Neuronal stem cell (in vitro differentiated cells): ENCODE data around the gene OR6K6.

Experiments
- DNase-seq: peaks from one replicate; pipeline ENCODE4 v3.0.0-alpha.2; 2013; ENCODE audit warnings: low spot score
- H2AFZ ChIP-seq: one replicate; pipeline ENCODE4 v1.6.1; 2013; ENCODE audit warnings: mild to moderate bottlenecking, low read length, inconsistent platforms
- H2AK5ac ChIP-seq: 2 replicates; pipeline ENCODE4 v1.6.1; 2013; ENCODE audit warnings: low read depth, mild to moderate bottlenecking, inconsistent platforms, low read length, moderate library complexity, mixed read lengths
- H2BK120ac ChIP-seq: 2 replicates; pipeline ENCODE4 v1.6.1; 2013; ENCODE audit warnings: low read depth, mild to moderate bottlenecking, inconsistent platforms, low read length, moderate library complexity, mixed read lengths
- H2BK12ac ChIP-seq: one replicate; pipeline ENCODE4 v1.6.1; 2013; ENCODE audit warnings: low read length, inconsistent platforms
- H2BK15ac ChIP-seq: 2 replicates; pipeline ENCODE4 v1.6.1; 2013; ENCODE audit warnings: mild to moderate bottlenecking, low read length, inconsistent platforms, mixed read lengths
- H2BK5ac ChIP-seq: one replicate; pipeline ENCODE4 v1.6.1; 2013; ENCODE audit warnings: inconsistent platforms, mild to moderate bottlenecking, low read length, moderate library complexity
- H3K14ac ChIP-seq: one replicate; pipeline ENCODE4 v1.6.1; 2013; ENCODE audit warnings: low read length, inconsistent platforms
- H3K18ac ChIP-seq: 2 replicates; pipeline ENCODE4 v1.6.1; 2013; ENCODE audit warnings: low read length, inconsistent platforms
- H3K23ac ChIP-seq: 2 replicates; pipeline ENCODE4 v1.6.1; 2013; ENCODE audit warnings: low read depth, mild to moderate bottlenecking, mixed read lengths, low read length, inconsistent platforms; ENCODE audit not compliant: poor library complexity
- H3K27ac ChIP-seq: replicated peaks from 3 replicates; pipeline ENCODE4 v1.5.1; 2013; ENCODE audit warnings: low read length, inconsistent platforms
- H3K27me3 ChIP-seq, 3 experiments: 2 replicates each; pipeline ENCODE4 v1.6.1; 2013; ENCODE audit warnings: low read length in 3 of 3, mild to moderate bottlenecking in 2 of 3, inconsistent platforms in 1 of 3, low read depth in 1 of 3, mixed read lengths in 1 of 3, moderate library complexity in 1 of 3; ENCODE audit not compliant: control insufficient read depth in 3 of 3, insufficient read depth in 3 of 3
- H3K36me3 ChIP-seq, 2 donors: replicated peaks in 1 of 2; 2 replicates each; pipeline ENCODE4 v1.6.1; 2013; ENCODE audit warnings: low read length in 2 of 2; ENCODE audit not compliant: control insufficient read depth in 2 of 2, insufficient read depth in 2 of 2
- H3K4ac ChIP-seq: 2 replicates; pipeline ENCODE4 v1.6.1; 2013; ENCODE audit warnings: inconsistent platforms, mild to moderate bottlenecking, low read length, moderate library complexity
- H3K4me1 ChIP-seq, 2 donors: 1 replicate in 1 of 2; 2 replicates in 1 of 2; pipeline ENCODE4 v1.6.1; 2013; ENCODE audit warnings: low read length in 2 of 2, low read depth in 1 of 2; ENCODE audit not compliant: control insufficient read depth in 2 of 2, insufficient read depth in 1 of 2
- H3K4me2 ChIP-seq: one replicate; pipeline ENCODE4 v1.6.1; 2013; ENCODE audit warnings: mild to moderate bottlenecking, low read length, inconsistent platforms; ENCODE audit not compliant: insufficient read depth, poor library complexity, severe bottlenecking
- H3K4me3 ChIP-seq, 2 donors: 2 replicates each; pipeline ENCODE4 v1.5.1; 2013; ENCODE audit warnings: low read length in 2 of 2, mild to moderate bottlenecking in 2 of 2, inconsistent platforms in 1 of 2, moderate library complexity in 1 of 2
- H3K79me1 ChIP-seq: one replicate; pipeline ENCODE4 v1.6.1; 2013; ENCODE audit warnings: low read depth, mild to moderate bottlenecking, inconsistent platforms, low read length, moderate library complexity
- H3K9ac ChIP-seq: one replicate; pipeline ENCODE4 v1.6.1; 2013; ENCODE audit warnings: mild to moderate bottlenecking, low read depth, low read length, inconsistent platforms; ENCODE audit not compliant: poor library complexity
- H3K9me3 ChIP-seq, 2 donors: replicated peaks in 1 of 2; 2 replicates each; pipeline versions ENCODE3 to v1.6.1; 2013; ENCODE audit warnings: low read length in 2 of 2, mild to moderate bottlenecking in 2 of 2, inconsistent platforms in 1 of 2, low read depth in 1 of 2, mixed read lengths in 1 of 2, moderate library complexity in 1 of 2; ENCODE audit not compliant: control insufficient read depth in 2 of 2, insufficient read depth in 1 of 2
- H4K8ac ChIP-seq: one replicate; pipeline ENCODE4 v1.6.1; 2013; ENCODE audit warnings: low read depth, mild to moderate bottlenecking, inconsistent platforms, low read length, moderate library complexity
- H4K91ac ChIP-seq: one replicate; pipeline ENCODE4 v1.6.1; 2013; ENCODE audit warnings: low read length, low read depth, mild to moderate bottlenecking, inconsistent platforms; ENCODE audit not compliant: poor library complexity
- WGBS, 2 donors: extraction: QIAGEN DNeasy Blood & Tissue Kit; methylation state at CpG; one replicate each; pipeline ENCODE4 v1.1.7; 2013; ENCODE audit warnings: missing lambda C conversion rate in 2 of 2, mixed read lengths in 1 of 2; ENCODE audit not compliant: insufficient read length in 2 of 2, insufficient replicate concordance in 1 of 2; ENCODE audit errors: extremely low coverage in 2 of 2; 5-methylcytosine and 5-hydroxymethylcytosine counted together

OR6K6 gene

GRCh38 chr1:158799689-158800088 is 45.2 kb downstream of the OR6K6 start:
- Histone ChIP-seq H3K36me3 (no peaks in the 10 kb centered on the region), H3K27me3 (peaks cover 0 to 5% (median 0%) of the 10 kb centered on the region in 3 experiments), H4K8ac (no peak overlapping the region), H3K4me2 (no peak overlapping the region), H4K91ac (no peak overlapping the region), H3K79me1 (no peaks in the 10 kb centered on the region), H3K9ac (no peak overlapping the region), H2AK5ac (no peak overlapping the region), H2BK120ac (no peak overlapping the region), H3K4me1 (peaks cover 0 to 1% of the 10 kb centered on the region in 2 donors), H3K9me3 (no peaks in the 10 kb centered on the region), H3K4me3 (no peak overlapping the region), H2BK15ac (no peak overlapping the region), H2BK5ac (no peak overlapping the region), H3K14ac (no peak overlapping the region), H3K18ac (no peak overlapping the region), H3K27ac (no peak overlapping the region), H3K4ac (no peak overlapping the region), H2AFZ (no peak overlapping the region), H2BK12ac (no peak overlapping the region), H3K23ac (no peak overlapping the region)
- DNase-seq: no peak
- no CpG with 5 or more reads among the region's 4 CpGs for WGBS, 2 donors

GRCh38 chr1:158800526-158800925 is 46.0 kb downstream of the OR6K6 start:
- H3K36me3 ChIP-seq: no peaks in the 10 kb centered on the region
- H2BK12ac ChIP-seq: no peak overlapping the region
- no peaks in the 10 kb centered on the region for H3K79me1 ChIP-seq
- no peak overlapping the region for H3K9ac ChIP-seq
- no peak overlapping the region for H3K4me3 ChIP-seq
- H2BK15ac ChIP-seq: no peak overlapping the region
- H3K14ac ChIP-seq: no peak overlapping the region
- H3K23ac ChIP-seq: no peak overlapping the region
- no peaks in the 10 kb centered on the region for H3K9me3 ChIP-seq
- no peak overlapping the region for H2BK5ac ChIP-seq
- no peak overlapping the region for H3K4ac ChIP-seq
- no peak overlapping the region for H4K91ac ChIP-seq
- peaks cover 0 to 5% (median 0%) of the 10 kb centered on the region in 3 experiments for H3K27me3 ChIP-seq
- no peak overlapping the region for H3K27ac ChIP-seq
- H2BK120ac ChIP-seq: no peak overlapping the region
- no CpG with 5 or more reads among the region's 2 CpGs for WGBS, 2 donors
- no peak overlapping the region for H3K4me2 ChIP-seq
- H3K18ac ChIP-seq: no peak overlapping the region
- peaks cover 0 to 1% of the 10 kb centered on the region in 2 donors for H3K4me1 ChIP-seq
- no peak for DNase-seq
- no peak overlapping the region for H4K8ac ChIP-seq
- H2AFZ ChIP-seq: no peak overlapping the region
- H2AK5ac ChIP-seq: no peak overlapping the region

- DNase-seq: no peak
- no CpG with 5 or more reads among the region's 1 CpG for WGBS, 2 donors
These were observed 46.9 kb downstream of the OR6K6 start for GRCh38 chr1:158801396-158801795.

GRCh38 chr1:158803678-158804077 is 49.2 kb downstream of the OR6K6 start:
- Histone ChIP-seq H3K23ac (no peak overlapping the region), H4K91ac (no peak overlapping the region), H2AK5ac (no peak overlapping the region), H3K4ac (no peak overlapping the region), H3K27me3 (peaks cover 0 to 5% (median 0%) of the 10 kb centered on the region in 3 experiments), H3K79me1 (no peaks in the 10 kb centered on the region), H3K9me3 (peaks cover 0 to 1% of the 10 kb centered on the region in 2 donors), H3K36me3 (no peaks in the 10 kb centered on the region), H2AFZ (no peak overlapping the region), H2BK120ac (no peak overlapping the region), H2BK15ac (no peak overlapping the region), H3K14ac (no peak overlapping the region), H2BK5ac (no peak overlapping the region), H3K4me2 (no peak overlapping the region), H3K4me3 (no peak overlapping the region), H3K4me1 (no peaks in the 10 kb centered on the region), H4K8ac (no peak overlapping the region), H3K18ac (no peak overlapping the region), H2BK12ac (no peak overlapping the region), H3K27ac (no peak overlapping the region), H3K9ac (no peak overlapping the region)
- no peak for DNase-seq
- no CpG with 5 or more reads among the region's 1 CpG for WGBS, 2 donors

More at GRCh38 chr1:158801396-158801795, 46.9 kb downstream of the OR6K6 start:
- Histone ChIP-seq H3K18ac (no peak overlapping the region), H3K4ac (no peak overlapping the region), H3K4me2 (no peak overlapping the region), H3K27me3 (peaks cover 0 to 5% (median 0%) of the 10 kb centered on the region in 3 experiments), H2AFZ (no peak overlapping the region), H3K36me3 (no peaks in the 10 kb centered on the region), H2BK120ac (no peak overlapping the region), H2BK12ac (no peak overlapping the region), H4K91ac (no peak overlapping the region), H2AK5ac (no peak overlapping the region), H3K27ac (no peak overlapping the region), H3K23ac (no peak overlapping the region), H3K14ac (no peak overlapping the region), H3K4me1 (peaks cover 0 to 1% of the 10 kb centered on the region in 2 donors), H2BK15ac (no peak overlapping the region), H3K9me3 (no peaks in the 10 kb centered on the region), H3K9ac (no peak overlapping the region), H2BK5ac (no peak overlapping the region), H4K8ac (no peak overlapping the region), H3K79me1 (no peaks in the 10 kb centered on the region), H3K4me3 (no peak overlapping the region)
